ENCODE data around the gene FEZ2.

FEZ2 gene

GRCh38 chr2:36569267-36569856 lies 28.6 kb downstream of the FEZ2 start:
- ChIA-PET POLR2A (interaction anchor here (1.4 kb wide), 1 partner anchor 13 kb away, joined by 3 read pairs; no protein-coding TSS in a partner anchor), CTCF (interaction anchor here (0.7 kb wide), 1 partner anchor 364 kb away, joined by 3 read pairs; no protein-coding TSS in a partner anchor)
- no peak for DNase-seq (ENCODE audit: extremely low spot score)
- TF ChIP-seq BHLHE40 (IDR thresholded peaks at IDR 0.05; ENCODE audit: borderline replicate concordance): no peak
- TF ChIP-seq NFRKB (IDR thresholded peaks at IDR 0.05): no peak
- TF ChIP-seq FOXM1 (IDR thresholded peaks at IDR 0.05; ENCODE audit: borderline replicate concordance): no peak
- TF ChIP-seq HDGF (IDR thresholded peaks at IDR 0.05; ENCODE audit: borderline replicate concordance): no peak
- no peak for TF ChIP-seq ARNT (IDR thresholded peaks at IDR 0.05)
- no peak for TF ChIP-seq ZNF384 (IDR thresholded peaks at IDR 0.05)
- TF ChIP-seq CTBP1 (IDR thresholded peaks at IDR 0.05; ENCODE audit: borderline replicate concordance): no peak
- TF ChIP-seq L3MBTL2 (conservative IDR thresholded peaks at IDR 0.05): no peak
- TF ChIP-seq, protein P1, sequence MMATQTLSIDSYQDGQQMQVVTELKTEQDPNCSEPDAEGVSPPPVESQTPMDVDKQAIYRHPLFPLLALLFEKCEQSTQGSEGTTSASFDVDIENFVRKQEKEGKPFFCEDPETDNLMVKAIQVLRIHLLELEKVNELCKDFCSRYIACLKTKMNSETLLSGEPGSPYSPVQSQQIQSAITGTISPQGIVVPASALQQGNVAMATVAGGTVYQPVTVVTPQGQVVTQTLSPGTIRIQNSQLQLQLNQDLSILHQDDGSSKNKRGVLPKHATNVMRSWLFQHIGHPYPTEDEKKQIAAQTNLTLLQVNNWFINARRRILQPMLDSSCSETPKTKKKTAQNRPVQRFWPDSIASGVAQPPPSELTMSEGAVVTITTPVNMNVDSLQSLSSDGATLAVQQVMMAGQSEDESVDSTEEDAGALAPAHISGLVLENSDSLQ (IDR thresholded peaks at IDR 0.05): no peak
- TF ChIP-seq SUZ12 (IDR thresholded peaks at IDR 0.05): no peak
- no peak for TF ChIP-seq SP1 (IDR thresholded peaks at IDR 0.05)
- no peak for TF ChIP-seq TARDBP (IDR thresholded peaks at IDR 0.05)
- no peak for TF ChIP-seq LEF1 (IDR thresholded peaks at IDR 0.05; ENCODE audit: borderline replicate concordance)

GRCh38 chr2:36568516-36569246 lies 29.3 kb downstream of the FEZ2 start:
- no peak for DNase-seq (ENCODE audit: extremely low spot score)
- ChIA-PET CTCF (interaction anchor here (0.7 kb wide), 1 partner anchor 365 kb away, joined by 3 read pairs; no protein-coding TSS in a partner anchor), POLR2A (interaction anchor here (1.4 kb wide), 1 partner anchor 12 kb away, joined by 3 read pairs; no protein-coding TSS in a partner anchor)
- no peak for TF ChIP-seq L3MBTL2 (conservative IDR thresholded peaks at IDR 0.05)
- no peak for TF ChIP-seq FOXK2 (IDR thresholded peaks at IDR 0.05)
- TF ChIP-seq TARDBP (IDR thresholded peaks at IDR 0.05): no peak
- TF ChIP-seq ZNF384 (IDR thresholded peaks at IDR 0.05): no peak
- TF ChIP-seq ELF4 (IDR thresholded peaks at IDR 0.05): no peak
- no peak for TF ChIP-seq NFRKB (IDR thresholded peaks at IDR 0.05)
- TF ChIP-seq ARNT (IDR thresholded peaks at IDR 0.05): no peak
- no peak for TF ChIP-seq SUZ12 (IDR thresholded peaks at IDR 0.05)
- no peak for TF ChIP-seq CTBP1 (IDR thresholded peaks at IDR 0.05; ENCODE audit: borderline replicate concordance)
- TF ChIP-seq LEF1 (IDR thresholded peaks at IDR 0.05; ENCODE audit: borderline replicate concordance): no peak
- no peak for TF ChIP-seq BHLHE40 (IDR thresholded peaks at IDR 0.05; ENCODE audit: borderline replicate concordance)
- TF ChIP-seq, protein P1 (IDR thresholded peaks at IDR 0.05): no peak

GRCh38 chr2:36567711-36568408 lies 30.1 kb downstream of the FEZ2 start:
- ChIA-PET POLR2A (no interaction called here), CTCF (no interaction called here)
- TF ChIP-seq FOXA1 (IDR thresholded peaks at IDR 0.05) (no peak), FOXK2 (IDR thresholded peaks at IDR 0.05) (no peak), ELF4 (IDR thresholded peaks at IDR 0.05) (no peak), TARDBP (IDR thresholded peaks at IDR 0.05) (no peak), L3MBTL2 (conservative IDR thresholded peaks at IDR 0.05) (no peak), CTBP1 (IDR thresholded peaks at IDR 0.05; ENCODE audit: borderline replicate concordance) (no peak), ARNT (IDR thresholded peaks at IDR 0.05) (no peak), NFRKB (IDR thresholded peaks at IDR 0.05) (no peak), SP1 (IDR thresholded peaks at IDR 0.05) (no peak), FOXM1 (IDR thresholded peaks at IDR 0.05; ENCODE audit: borderline replicate concordance) (no peak), HDGF (IDR thresholded peaks at IDR 0.05; ENCODE audit: borderline replicate concordance) (no peak), ZNF384 (IDR thresholded peaks at IDR 0.05) (no peak), LEF1 (IDR thresholded peaks at IDR 0.05; ENCODE audit: borderline replicate concordance) (no peak), BHLHE40 (IDR thresholded peaks at IDR 0.05; ENCODE audit: borderline replicate concordance) (no peak), SUZ12 (IDR thresholded peaks at IDR 0.05) (no peak)
- TF ChIP-seq, protein P1 (IDR thresholded peaks at IDR 0.05): no peak
- no peak for DNase-seq (ENCODE audit: extremely low spot score)

GRCh38 chr2:36566887-36567286 lies 31.1 kb downstream of the FEZ2 start:
- CTCF ChIA-PET: no interaction called here
- POLR2A ChIA-PET: no interaction called here
- no peak for DNase-seq (ENCODE audit: extremely low spot score)
- no peak for TF ChIP-seq ELF4 (IDR thresholded peaks at IDR 0.05)

GRCh38 chr2:36565712-36566111 lies 32.3 kb downstream of the FEZ2 start:
- TF ChIP-seq BHLHE40 (IDR thresholded peaks at IDR 0.05; ENCODE audit: borderline replicate concordance) (no peak), CTBP1 (IDR thresholded peaks at IDR 0.05; ENCODE audit: borderline replicate concordance) (no peak), ZNF384 (IDR thresholded peaks at IDR 0.05) (no peak)
- ChIA-PET POLR2A (no interaction called here), CTCF (no interaction called here)
- DNase-seq (ENCODE audit: extremely low spot score): no peak

GRCh38 chr2:36564377-36564930 lies 33.5 kb downstream of the FEZ2 start:
- DNase-seq (ENCODE audit: extremely low spot score): no peak
- ChIA-PET POLR2A (no interaction called here), CTCF (no interaction called here)
- no peak for TF ChIP-seq SP1 (IDR thresholded peaks at IDR 0.05)
- TF ChIP-seq LEF1 (IDR thresholded peaks at IDR 0.05; ENCODE audit: borderline replicate concordance): no peak
- TF ChIP-seq ZNF384 (IDR thresholded peaks at IDR 0.05): no peak
- TF ChIP-seq, protein P1 (IDR thresholded peaks at IDR 0.05): no peak
- no peak for TF ChIP-seq L3MBTL2 (conservative IDR thresholded peaks at IDR 0.05)
- TF ChIP-seq BHLHE40 (IDR thresholded peaks at IDR 0.05; ENCODE audit: borderline replicate concordance): no peak
- TF ChIP-seq ELF4 (IDR thresholded peaks at IDR 0.05): no peak

Measured in HEK293T (cell line).